Measurements from ENCODE around the gene OR13G1.
"Not testable (repeated sequence)": the region's sequence is repeated elsewhere in the genome, so short reads cannot be mapped to it uniquely, and the experiment has no call there.

Gene OR13G1

GRCh38 chr1:247679639-247680038, at the start of gene OR13G1:
TSS of gene OR13G1 (minus strand) at chr1:247679739. CDS start at chr1:247673041, 6,698 bp downstream.
- no peak for DNase-seq (ENCODE audit: low spot score)

GRCh38 chr1:247721222-247721621, 41.7 kb upstream of the OR13G1 start:
- no peak for DNase-seq (ENCODE audit: low spot score)

GRCh38 chr1:247716546-247716945, 37.0 kb upstream of the OR13G1 start, which contains the start of gene OR6F1:
TSS of gene OR6F1 (minus strand) at chr1:247716646. CDS start at chr1:247712755, 3,891 bp downstream.
- no peak for DNase-seq (ENCODE audit: low spot score)

GRCh38 chr1:247713753-247714152, 34.2 kb upstream of the OR13G1 start:
- DNase-seq (ENCODE audit: low spot score): no peak

GRCh38 chr1:247710681-247711080, 31.1 kb upstream of the OR13G1 start:
- not testable (repeated sequence) for DNase-seq (ENCODE audit: low spot score)

GRCh38 chr1:247701338-247701737, 21.8 kb upstream of the OR13G1 start:
- no peak for DNase-seq (ENCODE audit: low spot score)

GRCh38 chr1:247681288-247681897, 1.9 kb upstream of the OR13G1 start:
- DNase-seq (ENCODE audit: low spot score): peak; percentile 39

GRCh38 chr1:247680171-247680570, 632 bp upstream of the OR13G1 start:
- DNase-seq (ENCODE audit: low spot score): no peak

- DNase-seq (ENCODE audit: low spot score): no peak
Measured at GRCh38 chr1:247669225-247669624, 10.3 kb downstream of the OR13G1 start.

- DNase-seq (ENCODE audit: low spot score): no peak
Measured at GRCh38 chr1:247656221-247656875, 23.2 kb downstream of the OR13G1 start.

- no peak for DNase-seq (ENCODE audit: low spot score)
Measured at GRCh38 chr1:247653040-247653439, 26.5 kb downstream of the OR13G1 start.

GRCh38 chr1:247647864-247648263, 31.7 kb downstream of the OR13G1 start:
- DNase-seq (ENCODE audit: low spot score): peak; percentile 15

- DNase-seq (ENCODE audit: low spot score): peak; percentile 21
Measured at GRCh38 chr1:247646867-247647266, 32.7 kb downstream of the OR13G1 start.

GRCh38 chr1:247642742-247643141, 36.8 kb downstream of the OR13G1 start:
- no peak for DNase-seq (ENCODE audit: low spot score)

GRCh38 chr1:247639381-247639981, 40.1 kb downstream of the OR13G1 start:
- peak; percentile 68 for DNase-seq (ENCODE audit: low spot score)

- no peak for DNase-seq (ENCODE audit: low spot score)
Measured at GRCh38 chr1:247638781-247639180, 40.8 kb downstream of the OR13G1 start.

- DNase-seq (ENCODE audit: low spot score): no peak
Measured at GRCh38 chr1:247638011-247638410, 41.5 kb downstream of the OR13G1 start.

GRCh38 chr1:247627951-247628350, 51.6 kb downstream of the OR13G1 start:
- no peak for DNase-seq (ENCODE audit: low spot score)

All from Ammon's horn (tissue), 1 donor.